ENCODE results near the gene C4orf54.

Gene C4orf54

DNA sequence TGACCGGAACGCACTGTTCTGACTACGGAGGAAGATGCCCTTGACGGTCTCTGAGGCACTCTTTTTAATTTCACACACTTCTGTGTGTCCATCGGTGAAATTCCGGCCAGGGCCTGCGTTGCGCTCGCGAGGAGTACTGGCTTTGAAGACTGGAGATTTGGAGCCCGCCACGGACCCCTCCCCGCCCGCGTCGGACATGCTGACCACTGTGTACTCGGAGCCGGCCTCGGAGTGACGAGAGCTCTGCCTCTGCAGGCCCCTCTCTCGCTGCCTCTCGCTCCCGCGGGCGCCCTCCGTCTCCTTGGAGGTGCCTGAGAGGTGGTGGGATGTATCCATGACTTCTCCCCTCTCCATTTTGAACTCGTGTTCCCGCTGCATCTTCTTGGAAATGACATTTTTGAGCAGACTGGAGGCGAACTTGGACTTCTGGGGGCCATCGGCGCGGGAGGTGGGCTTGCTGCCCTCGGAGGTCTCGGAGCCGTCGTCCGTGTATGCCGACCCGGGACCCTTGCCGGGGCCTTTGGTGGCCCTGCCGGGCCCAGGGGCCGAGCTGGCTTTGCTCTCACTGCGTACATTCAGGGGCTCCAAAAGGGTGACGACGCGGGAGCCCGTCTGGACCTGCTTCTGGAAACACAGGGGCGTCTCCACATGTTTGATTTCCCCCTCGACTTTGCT lies 5.7 kb downstream of the C4orf54 start:
- no peak for DNase-seq (ENCODE audit: low spot score)

DNA sequence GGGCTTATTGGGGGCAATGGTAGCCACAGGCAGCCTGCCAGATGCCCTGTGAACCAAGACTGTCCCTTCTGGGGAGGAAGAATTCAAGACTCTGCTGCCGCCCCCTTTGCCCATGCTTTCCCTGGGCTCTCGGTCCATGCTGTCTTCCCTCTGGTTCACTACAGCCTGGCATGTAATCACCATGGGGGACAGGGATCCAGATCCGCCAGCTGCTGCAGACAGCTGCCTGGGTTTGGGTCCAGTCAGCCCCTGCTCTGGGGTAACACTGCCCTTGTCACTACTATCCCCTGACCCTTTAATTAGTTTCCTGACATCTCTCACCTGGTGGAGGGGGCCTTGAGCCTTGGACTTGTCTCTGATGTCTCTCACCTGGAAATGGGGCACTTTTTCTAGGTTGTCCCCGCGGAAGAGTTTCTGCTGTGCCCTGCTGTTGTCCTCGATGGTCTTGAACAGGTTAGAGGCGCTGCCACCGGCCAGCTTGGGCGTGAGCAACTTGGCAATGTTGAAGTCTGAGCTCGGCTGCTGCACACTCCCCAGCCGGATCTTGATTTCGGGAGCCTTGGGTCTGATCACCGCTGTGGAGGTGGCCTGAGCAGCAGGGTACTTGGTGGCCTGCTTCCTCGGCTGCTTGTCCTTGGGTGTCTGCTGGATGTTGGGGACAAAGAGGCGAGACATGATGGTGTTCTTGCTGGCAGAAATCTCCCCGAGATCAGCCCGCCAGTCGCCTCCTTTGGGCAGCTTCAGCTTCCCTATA lies 6.4 kb downstream of the C4orf54 start:
- no peak for DNase-seq (ENCODE audit: low spot score)

DNA sequence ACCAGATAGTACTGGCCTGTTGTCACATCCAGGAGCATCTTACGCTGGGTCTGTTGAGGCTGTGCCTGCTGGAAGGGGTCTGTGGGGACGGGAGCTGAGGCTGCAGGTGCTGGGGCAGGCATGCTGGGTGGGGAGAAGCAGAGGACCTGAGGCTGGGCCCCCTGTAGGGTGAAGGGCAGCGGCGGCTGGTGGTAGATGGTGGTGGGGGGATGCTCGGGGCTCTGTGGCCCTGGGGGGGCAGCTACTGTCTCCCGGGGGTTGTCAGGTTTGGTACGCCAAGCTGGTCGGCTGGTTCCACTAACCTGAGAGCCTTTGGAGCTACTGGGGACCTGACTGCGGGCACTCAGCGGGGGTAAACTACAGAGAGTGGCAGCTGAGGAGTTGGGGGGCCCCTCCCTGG lies 7.8 kb downstream of the C4orf54 start:
- DNase-seq (ENCODE audit: low spot score) = no peak

DNA sequence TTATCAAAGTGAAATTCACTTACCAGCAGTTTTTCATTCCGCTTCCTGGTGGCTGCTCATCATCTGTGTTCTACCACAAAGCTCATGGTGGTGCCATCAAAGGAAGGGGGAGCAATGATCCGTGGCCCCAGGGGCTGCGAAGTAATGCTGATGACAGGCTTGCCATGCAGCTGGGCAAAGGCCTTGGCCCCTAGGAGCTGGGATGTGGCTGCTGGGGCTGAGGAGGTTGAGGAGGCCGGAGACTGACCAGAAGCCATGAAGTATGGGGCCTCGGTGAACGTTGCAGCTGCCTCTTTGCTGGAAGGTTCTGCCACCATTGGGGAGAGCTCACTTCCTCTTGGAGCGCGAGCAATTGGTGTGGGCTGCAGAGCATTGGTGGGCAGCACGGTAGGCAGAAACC lies 8.4 kb downstream of the C4orf54 start:
- no peak for DNase-seq (ENCODE audit: low spot score)

DNA sequence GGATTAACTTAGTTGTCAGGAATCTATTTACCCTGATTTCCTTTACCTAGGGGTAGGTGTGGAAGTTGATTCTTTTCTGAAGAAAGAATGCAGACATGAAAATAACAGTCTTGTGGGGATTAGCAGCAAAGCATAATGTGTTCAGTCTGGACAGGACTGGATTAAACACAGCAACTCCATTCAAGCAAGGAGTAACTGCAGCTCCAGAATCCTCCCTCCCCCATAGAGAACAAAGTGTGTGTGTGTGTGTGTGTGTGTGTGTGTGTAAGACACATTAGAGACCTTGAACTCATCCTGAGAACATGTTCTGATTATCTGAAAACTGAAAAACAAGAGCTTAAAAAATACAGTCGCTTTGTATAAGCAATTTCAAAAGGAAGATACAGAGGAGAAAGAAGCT lies 9.3 kb downstream of the C4orf54 start:
- DNase-seq (ENCODE audit: low spot score) = no peak

DNA sequence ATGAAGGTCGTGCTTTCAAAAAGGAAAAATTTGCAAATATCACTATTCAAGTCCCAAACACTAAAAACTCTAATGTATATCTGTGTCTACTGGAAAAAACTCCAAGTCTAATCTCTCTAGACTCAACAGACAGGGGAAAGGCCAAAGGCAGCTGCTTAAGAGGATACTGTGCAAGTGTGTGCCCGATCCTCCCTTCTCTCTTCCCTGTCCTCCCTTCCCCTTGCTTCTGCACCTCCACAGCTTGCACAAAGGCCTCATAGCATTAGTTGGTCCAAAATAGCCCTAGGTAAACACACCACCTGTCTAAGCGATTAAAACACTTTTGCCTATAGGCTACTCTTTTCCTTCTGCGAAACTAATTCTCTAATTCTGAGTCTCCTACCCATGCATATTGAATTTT lies 10.6 kb downstream of the C4orf54 start:
- DNase-seq (ENCODE audit: low spot score) = no peak

DNA sequence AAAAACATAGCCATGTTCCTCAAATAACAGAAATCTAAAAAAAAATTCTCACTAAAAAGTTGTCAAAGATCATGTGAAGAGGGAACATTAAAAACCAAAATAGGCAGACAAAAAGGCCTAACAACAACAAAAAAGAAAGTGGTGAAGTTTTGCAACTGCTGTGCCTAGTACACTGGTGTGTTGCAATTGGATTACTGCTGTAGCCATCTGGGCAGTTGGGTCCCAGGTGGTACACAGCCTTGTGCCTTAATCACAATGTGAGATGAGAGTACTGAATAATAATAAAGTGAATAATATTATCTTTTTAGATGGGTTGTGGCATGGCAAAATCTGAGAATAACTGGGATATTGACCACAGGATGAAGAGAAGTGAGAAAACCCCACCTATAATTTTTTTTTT lies 12.0 kb downstream of the C4orf54 start:
- DNase-seq (ENCODE audit: low spot score) = no peak

DNA sequence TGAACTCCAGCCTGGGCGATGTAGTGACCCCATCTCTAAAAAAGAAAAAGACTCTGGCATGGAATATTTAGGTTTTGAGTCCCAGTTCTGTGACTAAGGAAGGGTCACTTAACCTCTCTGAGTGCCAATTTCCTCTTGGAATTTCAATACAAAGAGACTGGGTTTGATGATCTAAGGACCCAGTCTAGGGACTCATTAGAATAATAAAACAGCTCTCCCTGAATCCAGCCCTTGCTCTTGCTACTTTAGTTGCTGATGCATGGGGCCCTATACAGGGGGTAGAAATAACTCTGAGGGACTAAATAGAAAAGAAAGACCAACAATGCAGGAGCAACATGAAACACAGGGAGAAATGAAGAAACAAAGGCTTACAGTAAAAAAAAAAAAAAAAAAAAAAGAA lies 12.6 kb downstream of the C4orf54 start:
- DNase-seq (ENCODE audit: low spot score) = no peak

DNA sequence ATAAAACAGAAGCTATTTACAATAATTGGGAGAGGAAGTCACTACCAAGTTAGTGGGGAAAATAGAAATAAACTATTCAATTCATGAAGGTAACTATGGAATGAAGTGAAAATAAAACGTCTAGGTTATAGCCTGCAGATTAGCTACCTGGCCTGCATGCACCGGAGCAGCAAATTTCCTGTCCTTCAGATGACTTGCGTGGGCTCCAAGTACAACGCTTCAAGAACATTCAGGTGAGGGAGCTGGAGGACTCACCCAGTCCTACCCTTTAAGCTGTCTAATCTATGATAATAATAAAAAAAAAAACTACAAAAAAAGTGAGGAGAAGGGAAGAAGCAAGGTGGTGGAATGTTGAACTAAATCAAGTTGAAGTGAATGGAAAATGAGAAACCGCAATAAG lies 13.2 kb downstream of the C4orf54 start:
- DNase-seq (ENCODE audit: low spot score) = no peak

DNA sequence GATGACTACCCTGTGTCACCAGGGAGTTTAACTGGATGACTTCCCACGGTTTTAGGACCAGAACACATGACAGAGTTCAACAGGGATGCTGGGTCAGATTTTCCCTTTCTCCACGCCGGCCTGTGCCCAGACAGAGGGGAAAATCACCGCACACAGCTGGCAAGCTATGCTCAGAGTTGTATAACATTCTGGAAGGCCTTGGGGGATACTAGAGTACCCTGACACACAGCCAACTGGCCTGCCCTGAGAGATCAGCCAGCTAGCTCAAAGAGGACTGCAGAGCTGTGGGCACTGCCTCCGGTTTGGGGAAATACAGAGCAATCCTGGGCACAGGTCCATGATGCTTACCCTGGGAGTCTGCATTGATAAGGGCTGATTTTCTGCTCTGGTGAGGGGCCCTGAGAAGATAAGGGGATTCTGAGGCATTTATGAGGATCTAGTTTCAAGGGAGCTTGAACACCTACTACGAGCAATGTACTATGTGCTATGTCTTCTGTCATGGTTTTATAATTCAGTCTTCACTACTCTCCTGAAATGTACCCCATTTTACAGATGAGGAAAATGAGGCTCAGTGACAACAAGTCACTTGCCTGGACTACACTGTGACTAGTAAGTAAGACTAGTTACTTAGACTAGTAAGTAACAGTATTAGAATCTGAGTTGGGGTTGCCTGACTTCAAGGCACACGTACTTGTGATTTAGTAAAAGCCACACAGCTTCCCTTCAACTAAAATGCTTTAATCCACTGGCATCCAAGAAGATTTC lies 14.7 kb downstream of the C4orf54 start:
- no peak for DNase-seq (ENCODE audit: low spot score)

DNA sequence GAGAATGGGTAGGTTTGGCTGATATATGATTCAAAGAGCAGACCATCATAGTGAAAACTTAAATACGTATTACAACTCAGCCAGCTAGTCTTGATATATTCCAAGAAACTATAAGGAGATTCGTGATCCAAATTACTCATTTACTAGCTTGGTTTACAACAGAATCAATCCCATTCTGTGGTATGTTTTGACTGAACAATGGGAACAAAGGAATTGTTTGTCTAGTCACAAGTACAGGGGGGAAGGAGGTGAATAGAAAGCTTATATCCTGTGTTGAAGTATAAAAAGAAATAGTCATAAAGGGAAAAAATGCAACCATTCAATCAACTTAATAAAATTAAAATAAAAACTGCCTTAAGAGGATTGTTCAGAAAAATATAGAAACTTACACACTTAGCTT lies 17.0 kb downstream of the C4orf54 start:
- no peak for DNase-seq (ENCODE audit: low spot score)

DNA sequence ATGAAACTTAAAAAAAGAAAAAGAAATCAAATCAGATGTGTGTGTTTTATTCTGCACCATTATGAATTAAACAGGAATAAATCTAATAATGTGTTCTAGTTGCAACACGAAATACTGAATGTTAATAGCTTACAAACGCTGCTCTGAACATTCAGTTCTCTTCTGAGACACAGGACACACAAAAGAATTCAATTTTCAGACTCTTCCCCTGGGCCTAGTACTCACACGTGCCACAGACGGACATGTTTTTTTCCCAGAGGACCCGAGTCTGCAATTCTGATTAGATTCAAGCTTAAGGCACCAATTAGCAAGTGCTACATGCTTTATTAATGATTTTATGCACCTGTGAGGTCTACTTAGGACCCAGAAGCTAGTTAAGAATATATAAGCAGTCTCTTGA lies 20.5 kb downstream of the C4orf54 start:
- no peak for DNase-seq (ENCODE audit: low spot score)

DNA sequence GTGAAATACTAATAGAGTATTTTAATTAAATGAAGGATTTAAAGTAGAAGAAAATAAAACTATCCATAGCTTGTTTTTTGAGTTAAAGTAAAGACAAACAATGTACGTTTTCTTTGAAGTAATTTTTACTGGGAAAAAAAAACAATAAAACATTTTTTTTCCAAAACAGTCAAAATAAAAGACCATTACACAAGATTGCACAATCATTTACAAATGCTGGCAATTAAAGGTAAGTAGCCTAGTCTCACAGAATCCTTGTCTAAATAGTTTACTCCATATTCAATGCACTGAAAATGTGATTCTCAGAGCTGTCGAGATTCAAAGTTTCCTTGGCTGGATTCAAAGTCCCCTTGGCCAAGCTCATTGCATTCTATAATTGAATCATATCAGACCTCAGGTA lies 21.2 kb downstream of the C4orf54 start:
- no peak for DNase-seq (ENCODE audit: low spot score)

DNA sequence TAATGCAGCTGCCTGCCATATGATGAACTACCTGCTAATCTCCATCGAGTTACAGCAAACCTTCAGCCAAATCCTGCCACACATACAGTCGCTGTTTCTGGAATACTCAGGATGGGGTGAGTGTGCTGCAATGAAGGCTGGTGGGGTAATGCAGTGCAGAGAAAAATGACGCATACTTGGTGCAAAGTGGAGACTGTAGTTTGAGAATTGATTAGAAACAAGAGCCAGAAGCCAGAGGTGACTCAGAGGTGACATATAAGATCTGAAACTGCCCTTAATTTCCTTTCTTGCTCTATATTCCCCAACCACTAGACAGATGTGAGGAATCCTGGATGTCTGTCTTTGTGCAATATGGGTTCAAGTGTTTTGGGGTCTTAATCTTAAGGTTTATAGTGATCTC lies 22.0 kb downstream of the C4orf54 start:
- DNase-seq (ENCODE audit: low spot score) = no peak

DNA sequence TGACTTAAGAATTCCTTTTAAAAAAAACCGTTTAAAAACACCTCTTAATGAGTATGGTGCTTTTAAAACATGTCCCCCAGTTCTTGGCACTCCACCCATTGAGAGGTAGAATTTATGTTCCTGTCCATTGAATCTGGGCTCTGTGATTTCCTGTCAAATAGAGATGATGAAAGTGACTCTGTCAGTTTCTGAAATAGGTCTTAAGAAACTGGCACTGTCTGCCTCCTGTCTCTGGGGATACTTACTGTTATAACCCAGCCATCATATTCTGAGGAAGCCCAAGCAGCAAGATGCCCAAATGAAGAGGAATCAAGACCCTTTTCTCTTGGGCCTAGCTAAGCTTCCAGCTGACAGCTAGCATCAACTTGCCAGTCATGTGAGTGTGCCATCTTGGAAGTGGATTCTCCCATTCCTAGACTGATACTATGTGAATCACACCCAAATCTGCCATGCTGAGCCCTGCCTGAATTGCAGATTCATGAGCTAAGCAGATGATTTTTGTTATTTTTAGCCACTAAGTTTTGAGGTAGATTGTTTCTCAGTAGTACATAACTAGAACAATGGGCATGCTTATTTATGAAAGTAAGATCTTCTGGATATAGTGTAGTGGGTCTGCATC lies 22.8 kb downstream of the C4orf54 start:
- no peak for DNase-seq (ENCODE audit: low spot score)

DNA sequence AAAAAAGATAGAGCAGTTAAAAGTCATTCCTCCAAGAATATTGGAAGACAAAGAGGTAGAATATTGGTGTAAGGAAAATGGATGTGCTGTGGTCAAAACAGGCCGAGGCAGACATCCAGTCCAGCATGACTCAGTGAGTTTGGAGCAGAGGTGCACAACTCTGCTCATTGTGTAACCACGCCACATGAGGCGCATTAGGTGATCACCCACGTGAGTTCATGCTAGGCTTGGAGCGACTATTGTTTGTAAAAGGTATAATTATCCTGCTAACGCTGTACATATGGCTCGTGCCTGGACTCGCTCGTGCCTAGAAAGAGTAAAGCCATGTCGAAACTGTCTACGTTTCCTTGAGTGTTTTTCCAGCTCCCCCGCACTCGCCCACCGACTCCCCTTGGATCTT lies 23.9 kb downstream of the C4orf54 start:
- DNase-seq (ENCODE audit: low spot score) = no peak

DNA sequence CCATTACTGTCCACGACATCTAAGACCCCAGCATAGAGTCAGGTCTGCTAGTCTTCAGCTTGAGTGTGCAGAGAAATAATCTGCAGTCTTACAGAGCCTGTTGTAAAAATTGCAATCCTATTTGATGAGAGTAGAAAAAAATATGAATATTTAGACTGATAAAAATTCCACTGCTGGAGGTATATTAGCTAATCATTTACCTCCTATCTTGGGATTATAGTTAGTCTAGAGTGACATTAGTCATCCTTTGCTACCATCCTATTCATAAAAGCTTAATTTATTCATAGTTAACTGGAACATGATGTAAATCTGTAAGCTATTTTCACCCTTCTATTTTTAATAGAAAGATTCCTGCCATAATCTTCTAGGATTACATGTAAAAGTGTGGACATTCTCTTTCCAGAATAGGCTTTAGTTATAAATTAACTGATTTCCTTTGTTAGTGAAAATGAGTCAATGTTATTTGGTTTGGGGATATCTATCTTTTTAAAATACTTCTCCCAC lies 26.7 kb downstream of the C4orf54 start:
- DNase-seq (ENCODE audit: low spot score) = no peak

DNA sequence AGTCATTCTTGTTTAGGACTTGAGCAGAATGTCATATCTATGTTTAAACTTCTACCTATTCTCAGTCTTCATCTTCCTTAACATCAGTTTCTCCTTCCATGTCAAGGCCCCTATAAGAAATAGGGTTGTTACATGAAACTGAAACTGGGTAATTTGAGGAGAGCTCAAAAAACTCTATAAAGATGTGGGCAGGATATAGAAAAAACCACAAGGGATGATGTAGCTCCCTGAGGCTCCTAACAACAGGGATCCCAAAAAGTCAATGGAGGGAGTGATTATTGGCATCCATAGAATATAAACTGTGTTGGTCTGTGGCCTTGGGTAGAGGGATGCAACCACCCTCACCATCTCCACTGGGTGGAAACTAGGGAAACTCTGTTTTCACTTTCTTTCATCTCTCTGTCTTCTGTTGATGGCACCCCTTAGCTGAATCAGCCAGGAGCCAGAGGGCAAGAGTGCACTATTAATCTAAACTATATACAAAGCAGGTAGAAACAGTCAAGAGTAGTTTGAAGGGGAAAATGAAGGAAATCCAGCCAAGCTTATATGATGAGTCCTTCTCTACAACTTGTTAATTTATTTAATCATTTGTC lies 27.6 kb downstream of the C4orf54 start:
- DNase-seq (ENCODE audit: low spot score) = no peak

DNA sequence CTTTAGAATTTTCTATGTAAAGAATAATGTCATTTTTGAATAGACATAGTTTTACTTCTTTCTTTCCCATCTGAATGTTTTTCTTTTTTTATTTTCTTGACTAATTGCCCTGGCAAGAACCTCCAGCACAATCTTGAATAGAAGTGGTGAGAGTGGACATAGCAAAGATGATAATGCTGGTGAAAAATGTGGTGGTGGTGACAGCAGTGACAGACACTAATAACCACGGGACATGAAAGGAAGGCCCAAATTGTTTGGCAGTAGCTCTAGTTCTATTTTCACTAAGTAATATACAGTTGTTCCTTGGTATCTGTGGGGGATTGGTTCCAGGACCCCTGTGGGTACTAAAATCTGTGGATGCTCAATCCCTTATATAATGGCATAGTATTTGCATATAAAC lies 29.6 kb downstream of the C4orf54 start:
- DNase-seq (ENCODE audit: low spot score) = no peak

DNA sequence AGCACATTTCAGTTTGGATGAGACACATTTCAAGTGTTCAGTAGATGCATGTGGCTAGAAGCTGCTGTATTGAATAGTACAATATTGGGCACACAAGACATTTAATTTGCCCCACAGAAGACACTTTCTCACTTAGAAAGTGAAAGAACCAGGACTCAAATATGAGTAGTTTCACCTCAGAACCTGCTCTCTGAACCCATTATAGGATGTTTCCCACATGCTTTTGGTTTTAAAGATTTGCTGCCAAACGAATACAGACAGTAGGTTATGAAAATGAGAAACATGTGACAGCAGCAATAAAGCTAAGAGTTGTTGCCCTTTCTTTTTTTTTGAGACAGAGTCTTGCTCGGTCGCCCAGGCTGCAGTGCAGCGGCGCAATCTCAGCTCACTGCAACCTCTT lies 32.3 kb downstream of the C4orf54 start:
- no peak for DNase-seq (ENCODE audit: low spot score)

DNA sequence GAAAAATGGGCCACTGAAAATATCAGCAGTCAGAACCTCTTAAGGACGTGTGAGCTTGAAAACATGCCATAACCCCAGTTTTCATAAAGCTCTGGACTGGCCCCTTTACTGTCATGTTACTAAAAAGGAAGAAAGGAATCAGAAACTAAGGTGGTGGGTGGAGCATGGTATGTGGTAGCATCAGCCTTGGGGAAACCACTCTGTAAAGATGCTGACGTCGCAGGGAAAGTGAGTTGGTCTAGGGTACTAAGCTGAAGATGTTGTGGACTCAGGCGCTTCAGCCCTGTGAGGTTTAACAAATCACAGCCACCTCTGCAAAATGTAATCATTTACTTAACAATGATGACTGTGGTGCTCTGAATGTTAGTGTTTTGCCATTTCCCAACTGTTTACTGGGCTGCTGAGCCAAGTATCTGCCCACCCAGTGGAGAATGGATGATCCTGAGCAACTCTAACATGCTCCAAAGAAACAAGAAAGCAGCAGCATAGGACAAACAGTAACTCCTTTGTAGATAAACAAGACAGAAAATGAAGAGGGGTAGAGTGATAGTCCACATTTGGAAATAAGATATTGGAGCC lies 33.4 kb downstream of the C4orf54 start:
- DNase-seq (ENCODE audit: low spot score) = no peak

DNA sequence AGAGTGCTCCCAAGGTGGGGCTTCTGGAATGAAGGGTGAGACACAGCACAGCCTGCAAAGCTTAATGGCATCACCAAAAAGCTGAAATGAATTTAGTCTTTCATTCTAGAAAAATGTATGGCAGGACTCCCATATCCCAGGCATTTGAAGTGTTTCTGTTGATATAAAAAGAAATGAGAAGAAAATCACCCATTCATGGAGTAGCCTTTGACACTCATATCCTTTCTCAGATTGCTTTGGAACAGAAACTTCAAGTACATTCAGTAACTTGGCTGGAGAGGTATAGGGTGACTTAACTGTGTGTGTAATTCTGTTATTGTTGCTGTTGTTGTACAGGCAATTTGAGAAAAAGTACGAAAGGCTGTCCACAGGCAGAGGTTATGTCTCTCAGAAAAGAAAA lies 35.3 kb downstream of the C4orf54 start:
- no peak for DNase-seq (ENCODE audit: low spot score)
